Activated naive CD4-positive, alpha-beta T cell treated with anti-CD3 and anti-CD28 coated beads, Interleukin-2, amount 50 U/mL, for 16 hours (primary cell): ENCODE data around the gene DSC1.

ENCODE experiments used
- DNase-seq: peaks from one replicate; pipeline ENCODE4 v3.0.0-alpha.2; 2020

DSC1 gene

GRCh38 chr18:31102025-31102684 lies 60.5 kb downstream of the DSC1 start, which contains the start of gene DSC2:
Gene DSC2, minus strand, starts transcription at chr18:31102421. Its CDS starts 450 bp downstream, at chr18:31101971.
- no peak for DNase-seq

GRCh38 chr18:31101183-31102024 lies 61.3 kb downstream of the DSC1 start:
- DNase-seq = no peak

- no peak for DNase-seq
Measured at GRCh38 chr18:31100436-31101182, 62.0 kb downstream of the DSC1 start.

GRCh38 chr18:31099450-31100230 lies 63.0 kb downstream of the DSC1 start:
- no peak for DNase-seq

GRCh38 chr18:31098878-31099277 lies 63.8 kb downstream of the DSC1 start:
- no peak for DNase-seq

- no peak for DNase-seq
Measured at GRCh38 chr18:31097666-31098065, 65.0 kb downstream of the DSC1 start.

- no peak for DNase-seq
Measured at GRCh38 chr18:31093880-31094279, 68.8 kb downstream of the DSC1 start.

GRCh38 chr18:31093294-31093693 lies 69.4 kb downstream of the DSC1 start:
- no peak for DNase-seq

- no peak for DNase-seq
Measured at GRCh38 chr18:31091350-31091749, 71.3 kb downstream of the DSC1 start.

GRCh38 chr18:31088532-31088931 lies 74.1 kb downstream of the DSC1 start:
- DNase-seq = no peak

GRCh38 chr18:31079973-31080372 lies 82.7 kb downstream of the DSC1 start:
- DNase-seq = no peak
